ENCODE measurements around the gene LAMA2.

GRCh38 chr6:129385117-129385516, 502.2 kb downstream of the LAMA2 start:
- TF ChIP-seq CTCF (IDR thresholded peaks at IDR 0.05; ENCODE audit: poor library complexity) (no peak), EZH2 (IDR thresholded peaks at IDR 0.05; ENCODE audit: borderline replicate concordance) (no peak), EZH2phosphoT487 (IDR thresholded peaks at IDR 0.05; ENCODE audit: low read depth, severe bottlenecking, unreplicated experiment) (no peak)
